Stomach (tissue), 9 donors: Measurements from ENCODE around the gene SLC7A14. TPM values are rescaled to one million over a fixed set of nuclear protein-coding genes. Genes with fewer than 3 reads are reported as not detected.

Experiments used
- DNase-seq, 2 donors: peaks; one replicate each; pipeline versions ENCODE4 v3.0.0 to v3.0.0-alpha.2; 2013 to 2019
- H3K27ac ChIP-seq, 5 donors: fragments of 200-600 bp in 4 of 5; sonication (generic) in 4 of 5; one replicate each; pipeline ENCODE4 v1.5.1; 2013 to 2019; ENCODE audit warnings: mild to moderate bottlenecking in 1 of 5, moderate library complexity in 1 of 5
- H3K27me3 ChIP-seq, 3 donors: fragments of 200-600 bp; sonication (generic); one replicate each; pipeline ENCODE4 v1.5.1; 2017 to 2019; ENCODE audit warnings: mixed run types in 1 of 3
- H3K36me3 ChIP-seq, 4 donors: fragments of 200-600 bp; sonication (generic); 1 replicate in 3 of 4; 2 replicates in 1 of 4; pipeline ENCODE4 v1.5.1; 2016 to 2019
- H3K4me1 ChIP-seq, 4 donors: fragments of 200-600 bp; sonication (generic); one replicate each; pipeline ENCODE4 v1.5.1; 2016 to 2019
- H3K4me3 ChIP-seq, 4 donors: fragments of 200-600 bp; sonication (generic) in 3 of 4; one replicate each; pipeline ENCODE4 v1.5.1; 2016 to 2019; ENCODE audit warnings: mild to moderate bottlenecking in 1 of 4
- H3K9me3 ChIP-seq, 4 donors: fragments of 200-600 bp; sonication (generic); one replicate each; pipeline ENCODE4 v1.5.1; 2016 to 2019
- CTCF ChIP-seq, 7 experiments: fragments of 450-650 bp in 4 of 7; fragments of 200-600 bp in 3 of 7; sonication (generic) in 3 of 7; IDR thresholded peaks; one replicate each; pipeline ENCODE4 v1.5.1; 2016 to 2019; ENCODE audit warnings: antibody characterized with exemption in 7 of 7, control low read depth in 2 of 7, mild to moderate bottlenecking in 1 of 7
- EP300 ChIP-seq: sonication (generic); formaldehyde crosslinking; IDR thresholded peaks from one replicate; pipeline ENCODE4 v1.6.1; 2017; ENCODE audit warnings: antibody characterized with exemption
- POLR2A ChIP-seq, 4 donors: fragments of 450-650 bp; IDR thresholded peaks; one replicate each; pipeline ENCODE4 v1.6.1; 2016; ENCODE audit warnings: antibody characterized with exemption in 4 of 4, control low read depth in 2 of 4, mild to moderate bottlenecking in 1 of 4, moderate library complexity in 1 of 4
- POLR2AphosphoS5 ChIP-seq, 3 donors: sonication (generic); formaldehyde crosslinking; IDR thresholded peaks; one replicate each; pipeline ENCODE4 v1.6.1; 2016; ENCODE audit warnings: antibody characterized with exemption in 3 of 3
- WGBS, 5 donors: extraction: QIAGEN DNeasy Blood & Tissue Kit in 3 of 5; methylation state at CpG; one replicate each; pipeline versions ENCODE4 v1.1.5 to v1.1.7; 2013 to 2018; 5-methylcytosine and 5-hydroxymethylcytosine counted together
- intact Hi-C: fragments of 100-400 bp; cut with DNase I; formaldehyde crosslinking; loops from one replicate; pipeline ENCODE4 v1.15.1; 2023; ENCODE audit warnings: low total_unique reads
- polyA plus RNA-seq, 3 donors: library from polyadenylated mRNA; stranded (reverse); fragments of 200-250 nt; gene quantifications; one replicate each; pipeline ENCODE4 v1.2.3, GENCODE V29; 2013
- total RNA-seq, 5 donors: library from RNA; depleted of rRNA; stranded (reverse); fragments of >200 nt; gene quantifications; one replicate each; pipeline versions ENCODE4 v1.1.0 to v1.2.3, GENCODE V29; 2014 to 2016
- donor health status: healthy with polysubstance abuse.
- donor health status: Bipolar disorder and iron deficiency.
- donor health status: healthy.

SLC7A14 gene
- total and polyA plus RNA-seq, 8 donors: 0.10 to 2.4 (median 0.43) TPM; not detected in 5

- no peak overlapping the region for H3K4me3 ChIP-seq
- WGBS, 5 donors: 53 to 66% (median 56%) methylated on average over 5 of the region's 5 CpGs
- DNase-seq: no peak
- TF ChIP-seq EP300 (no peak), POLR2AphosphoS5 (IDR thresholded peaks at IDR 0.05) (no peak), CTCF (IDR thresholded peaks at IDR 0.05) (no peak), POLR2A (IDR thresholded peaks at IDR 0.05) (no peak)
- intact Hi-C loops: no loop called here
- H3K36me3 ChIP-seq: no peaks in the 10 kb centered on the region
- H3K9me3 ChIP-seq: peaks cover 0 to 11% (median 4%) of the 10 kb centered on the region in 4 donors
- H3K4me1 ChIP-seq: peaks cover 0 to 7% (median 0%) of the 10 kb centered on the region in 4 donors
- H3K27me3 ChIP-seq: no peaks in the 10 kb centered on the region
- no peak overlapping the region for H3K27ac ChIP-seq
These were observed 35.4 kb upstream of the SLC7A14 start for GRCh38 chr3:170621256-170621655.

- Histone ChIP-seq H3K4me1 (no peaks in the 10 kb centered on the region), H3K4me3 (no peak overlapping the region), H3K36me3 (no peaks in the 10 kb centered on the region), H3K9me3 (peaks cover 0 to 3% (median 0%) of the 10 kb centered on the region in 4 donors), H3K27me3 (no peaks in the 10 kb centered on the region), H3K27ac (no peak overlapping the region)
- TF ChIP-seq EP300 (no peak), POLR2A (IDR thresholded peaks at IDR 0.05) (no peak), POLR2AphosphoS5 (IDR thresholded peaks at IDR 0.05) (peak in 1 of 3 donors; percentile 12), CTCF (IDR thresholded peaks at IDR 0.05) (no peak)
- 49 to 66% (median 61%) methylated on average over 5 of the region's 5 CpGs for WGBS, 5 donors
- intact Hi-C loops: no loop called here
- no peak for DNase-seq
These were observed 28.5 kb upstream of the SLC7A14 start for GRCh38 chr3:170614214-170614966.

- TF ChIP-seq POLR2AphosphoS5 (IDR thresholded peaks at IDR 0.05): no peak
- no peak for TF ChIP-seq EP300
- no peak for TF ChIP-seq CTCF (IDR thresholded peaks at IDR 0.05)
- TF ChIP-seq POLR2A (IDR thresholded peaks at IDR 0.05): no peak
- Histone ChIP-seq H3K9me3 (no peaks in the 10 kb centered on the region), H3K4me1 (no peaks in the 10 kb centered on the region), H3K36me3 (no peaks in the 10 kb centered on the region), H3K4me3 (no peak overlapping the region), H3K27ac (no peak overlapping the region), H3K27me3 (no peaks in the 10 kb centered on the region)
- DNase-seq: no peak
- 89 to 95% (median 92%) methylated on average over 2 of the region's 2 CpGs for WGBS, 5 donors
- intact Hi-C loops: no loop called here
These were observed 25.9 kb upstream of the SLC7A14 start for GRCh38 chr3:170611751-170612150.

GRCh38 chr3:170610321-170610884 is 24.5 kb upstream of the SLC7A14 start:
- H3K27ac ChIP-seq: no peak overlapping the region
- H3K36me3 ChIP-seq: no peaks in the 10 kb centered on the region
- H3K4me3 ChIP-seq: no peak overlapping the region
- no peaks in the 10 kb centered on the region for H3K4me1 ChIP-seq
- no peaks in the 10 kb centered on the region for H3K27me3 ChIP-seq
- intact Hi-C loops: no loop called here
- 91 to 100% (median 95%) methylated on average over 8 of the region's 8 CpGs for WGBS, 5 donors
- TF ChIP-seq EP300 (no peak), CTCF (IDR thresholded peaks at IDR 0.05) (no peak), POLR2A (IDR thresholded peaks at IDR 0.05) (no peak), POLR2AphosphoS5 (IDR thresholded peaks at IDR 0.05) (no peak)
- no peak for DNase-seq
- H3K9me3 ChIP-seq: no peaks in the 10 kb centered on the region
